Stimulated activated naive CD8-positive, alpha-beta T cell treated with anti-CD3 and anti-CD28 coated beads, Interleukin-15, amount 100 ng/mL, for 72 hours (primary cell): ENCODE data around the gene SPATA33.
A peak's percentile ranks its signal among the peaks of the same experiment; 100 is the strongest.
"Not testable (repeated sequence)": the region's sequence is repeated elsewhere in the genome, so short reads cannot be mapped to it uniquely, and the experiment has no call there.

Source experiments
- ATAC-seq: fragments of 150-1000 bp; cut with Tn5 transposase; 2 replicates; pipeline ENCODE4 v1.10.0; 2021; ENCODE audit warnings: mild to moderate bottlenecking, moderate library complexity
- DNase-seq, 2 donors: peaks; one replicate each; pipeline ENCODE4 v3.0.0; 2021 to 2022
- H3K27ac Mint-ChIP-seq, 2 donors: one replicate each; pipeline ENCODE4 v1.8.0; 2022; ENCODE audit warnings: mild to moderate bottlenecking in 2 of 2, mixed read lengths in 2 of 2, moderate library complexity in 2 of 2
- H3K27me3 Mint-ChIP-seq: one replicate; pipeline ENCODE4 v1.8.0; 2022; ENCODE audit warnings: mixed read lengths
- H3K4me1 Mint-ChIP-seq: one replicate; pipeline ENCODE4 v1.8.0; 2022; ENCODE audit warnings: mild to moderate bottlenecking, mixed read lengths
- H3K4me3 Mint-ChIP-seq, 2 donors: one replicate each; pipeline ENCODE4 v1.8.0; 2022; ENCODE audit warnings: mild to moderate bottlenecking in 2 of 2, mixed read lengths in 2 of 2, moderate library complexity in 1 of 2
- H3K9me3 Mint-ChIP-seq, 2 donors: one replicate each; pipeline ENCODE4 v1.8.0; 2022; ENCODE audit warnings: mixed read lengths in 2 of 2

The SPATA33 gene

GRCh38 chr16:89693931-89694783 lies 36.5 kb downstream of the SPATA33 start:
- Mint-ChIP-seq H3K27me3 (no peaks in the 10 kb centered on the region), H3K4me1 (peaks cover 27% of the 10 kb centered on the region), H3K4me3 (no peak overlapping the region), H3K27ac (no peak overlapping the region), H3K9me3 (no peaks in the 10 kb centered on the region)
- ATAC-seq (no peak), DNase-seq (peak in 1 of 2 donors; percentile 9)

GRCh38 chr16:89694784-89695085 lies 37.1 kb downstream of the SPATA33 start:
- DNase-seq, H3K4me3 Mint-ChIP-seq, H3K9me3 Mint-ChIP-seq, H3K27me3 Mint-ChIP-seq: not testable (repeated sequence)
- peak overlapping the region in 1 of 2 donors; percentile 63 for H3K27ac Mint-ChIP-seq
- ATAC-seq, result peak; percentile 24
- H3K4me1 Mint-ChIP-seq, result peaks cover 27% of the 10 kb centered on the region

- DNase-seq, result peak in 1 of 2 donors; percentile 13
- no peak for ATAC-seq
- H3K9me3 Mint-ChIP-seq, result no peaks in the 10 kb centered on the region
- peaks cover 28% of the 10 kb centered on the region for H3K4me1 Mint-ChIP-seq
- peak overlapping the region in 1 of 2 donors; percentile 63 for H3K27ac Mint-ChIP-seq
- H3K27me3 Mint-ChIP-seq, result no peaks in the 10 kb centered on the region
- no peak overlapping the region for H3K4me3 Mint-ChIP-seq
These were observed 37.6 kb downstream of the SPATA33 start for GRCh38 chr16:89695086-89695874.

GRCh38 chr16:89695875-89696669 lies 38.4 kb downstream of the SPATA33 start:
- Mint-ChIP-seq H3K4me3 (no peak overlapping the region), H3K27me3 (no peaks in the 10 kb centered on the region), H3K4me1 (peaks cover 28% of the 10 kb centered on the region), H3K27ac (no peak overlapping the region), H3K9me3 (no peaks in the 10 kb centered on the region)
- no peak for ATAC-seq
- DNase-seq, result peak in 1 of 2 donors; percentile 12

GRCh38 chr16:89696670-89697128 lies 39.1 kb downstream of the SPATA33 start:
- peak in 1 of 2 donors; percentile 31 for DNase-seq
- no peak overlapping the region for H3K27ac Mint-ChIP-seq
- no peaks in the 10 kb centered on the region for H3K27me3 Mint-ChIP-seq
- ATAC-seq, result no peak
- no peaks in the 10 kb centered on the region for H3K9me3 Mint-ChIP-seq
- peak overlapping the region in 1 of 2 donors; percentile 18 for H3K4me3 Mint-ChIP-seq
- peaks cover 28% of the 10 kb centered on the region for H3K4me1 Mint-ChIP-seq

GRCh38 chr16:89697161-89697615 lies 39.6 kb downstream of the SPATA33 start:
- ATAC-seq (no peak), DNase-seq (peak in 1 of 2 donors; percentile 13)
- Mint-ChIP-seq H3K4me3 (no peak overlapping the region), H3K27me3 (no peaks in the 10 kb centered on the region), H3K4me1 (peaks cover 30% of the 10 kb centered on the region), H3K27ac (no peak overlapping the region), H3K9me3 (no peaks in the 10 kb centered on the region)

- H3K27ac Mint-ChIP-seq, result no peak overlapping the region
- no peaks in the 10 kb centered on the region for H3K27me3 Mint-ChIP-seq
- no peaks in the 10 kb centered on the region for H3K9me3 Mint-ChIP-seq
- H3K4me3 Mint-ChIP-seq, result no peak overlapping the region
- no peak for ATAC-seq
- peaks cover 36% of the 10 kb centered on the region for H3K4me1 Mint-ChIP-seq
- peak in 1 of 2 donors; percentile 14 for DNase-seq
These were observed 40.1 kb downstream of the SPATA33 start for GRCh38 chr16:89697616-89698331.

GRCh38 chr16:89698717-89699116 lies 41.1 kb downstream of the SPATA33 start:
- not testable (repeated sequence) for DNase-seq, H3K27ac Mint-ChIP-seq, ATAC-seq, H3K9me3 Mint-ChIP-seq, H3K4me3 Mint-ChIP-seq, H3K27me3 Mint-ChIP-seq
- H3K4me1 Mint-ChIP-seq, result peaks cover 37% of the 10 kb centered on the region

GRCh38 chr16:89699629-89700099 lies 42.0 kb downstream of the SPATA33 start:
- Mint-ChIP-seq H3K4me3 (peak overlapping the region; percentile 86 to 87), H3K4me1 (peaks cover 37% of the 10 kb centered on the region)
- not testable (repeated sequence) for H3K9me3 Mint-ChIP-seq, H3K27me3 Mint-ChIP-seq, H3K27ac Mint-ChIP-seq, DNase-seq, ATAC-seq

GRCh38 chr16:89700100-89700648 lies 42.5 kb downstream of the SPATA33 start:
- Mint-ChIP-seq H3K4me1 (peaks cover 37% of the 10 kb centered on the region), H3K27me3 (no peaks in the 10 kb centered on the region), H3K4me3 (peak overlapping the region; percentile 86 to 87), H3K27ac (peak overlapping the region in 1 of 2 donors; percentile 80), H3K9me3 (no peaks in the 10 kb centered on the region)
- DNase-seq (peak; percentile 92 to 94), ATAC-seq (peak; percentile 31)

- no peaks in the 10 kb centered on the region for H3K27me3 Mint-ChIP-seq
- DNase-seq (peak; percentile 70 to 74), ATAC-seq (peak; percentile 65)
- H3K27ac Mint-ChIP-seq, result peak overlapping the region; percentile 31 to 80
- H3K4me1 Mint-ChIP-seq, result peaks cover 35% of the 10 kb centered on the region
- peak overlapping the region; percentile 86 to 87 for H3K4me3 Mint-ChIP-seq
- no peaks in the 10 kb centered on the region for H3K9me3 Mint-ChIP-seq
These were observed 43.2 kb downstream of the SPATA33 start for GRCh38 chr16:89700649-89701424.

- H3K9me3 Mint-ChIP-seq, result no peaks in the 10 kb centered on the region
- H3K4me3 Mint-ChIP-seq, result peak within 1 kb of the TSS; percentile 86 to 87
- ATAC-seq (peak; percentile 80), DNase-seq (peak; percentile 98 to 99)
- no peaks in the 10 kb centered on the region for H3K27me3 Mint-ChIP-seq
- H3K4me1 Mint-ChIP-seq, result peaks cover 35% of the 10 kb centered on the region
- peak within 1 kb of the TSS; percentile 46 to 80 for H3K27ac Mint-ChIP-seq
These were observed 44.1 kb downstream of the SPATA33 start, which contains the start of gene SPATA2L for GRCh38 chr16:89701425-89702406. Gene SPATA2L (minus strand): TSS chr16:89701705. CDS start chr16:89701232, 473 bp downstream.

GRCh38 chr16:89704281-89704680 lies 46.6 kb downstream of the SPATA33 start:
- no peak overlapping the region for H3K27ac Mint-ChIP-seq
- no peaks in the 10 kb centered on the region for H3K9me3 Mint-ChIP-seq
- ATAC-seq (no peak), DNase-seq (no peak)
- peaks cover 35% of the 10 kb centered on the region for H3K4me1 Mint-ChIP-seq
- no peaks in the 10 kb centered on the region for H3K27me3 Mint-ChIP-seq
- no peak overlapping the region for H3K4me3 Mint-ChIP-seq
